Chondrocyte (in vitro differentiated cells): ENCODE measurements around the gene CDC14B. TPM values are rescaled to one million over a fixed set of nuclear protein-coding genes. Genes with fewer than 3 reads are reported as not detected.
"Not testable (repeated sequence)": the region's sequence is repeated elsewhere in the genome, so short reads cannot be mapped to it uniquely, and the experiment has no call there.

Experiments
- DNase-seq: peaks from one replicate; pipeline ENCODE4 v3.0.0; 2021; ENCODE audit warnings: mixed read lengths, low spot score
- H3K27ac Mint-ChIP-seq: one replicate; pipeline ENCODE4 v1.8.0; 2021; ENCODE audit warnings: mild to moderate bottlenecking, moderate library complexity, mixed read lengths; ENCODE audit not compliant: unreplicated experiment
- H3K27me3 Mint-ChIP-seq: 2 replicates; pipeline ENCODE4 v1.8.0; 2021; ENCODE audit warnings: low read depth, mixed read lengths
- H3K36me3 Mint-ChIP-seq: 2 replicates; pipeline ENCODE4 v1.8.0; 2021; ENCODE audit warnings: low read depth, mixed read lengths
- H3K4me1 Mint-ChIP-seq: 2 replicates; pipeline ENCODE4 v1.8.0; 2021; ENCODE audit warnings: low read depth, mild to moderate bottlenecking, mixed read lengths
- H3K4me3 Mint-ChIP-seq: one replicate; pipeline ENCODE4 v1.8.0; 2021; ENCODE audit warnings: mild to moderate bottlenecking, moderate library complexity, mixed read lengths; ENCODE audit not compliant: unreplicated experiment
- H3K9me3 Mint-ChIP-seq: 2 replicates; pipeline ENCODE4 v1.8.0; 2021; ENCODE audit warnings: low read depth, mixed read lengths
- long read RNA-seq: library from polyadenylated mRNA; stranded (forward); transcript quantifications from one replicate; pipeline ENCODE4 v2.0.0, GENCODE V29; 2021
- total RNA-seq: library from RNA; stranded (reverse); gene quantifications from 3 replicates; pipeline ENCODE4 v1.2.1, GENCODE V29; 2021
- TF ChIP-seq, protein P1 (sequence below): fragments of 200-600 bp; sonication (generic); IDR thresholded peaks from 2 replicates; pipeline ENCODE4 v1.5.0; 2021; ENCODE audit warnings: antibody characterized with exemption, mild to moderate bottlenecking, moderate library complexity

Gene CDC14B
- total RNA-seq = 14.5 to 16.8 TPM (median 15.5 TPM) in 3 replicates
- long read RNA-seq, full-length matches to known transcripts = 12 of 23 reads
- long read RNA-seq, partial matches to known transcripts = 1 of 23 reads
- long read RNA-seq, other reads (novel, unspliced or antisense) = 10 of 23 reads

DNA sequence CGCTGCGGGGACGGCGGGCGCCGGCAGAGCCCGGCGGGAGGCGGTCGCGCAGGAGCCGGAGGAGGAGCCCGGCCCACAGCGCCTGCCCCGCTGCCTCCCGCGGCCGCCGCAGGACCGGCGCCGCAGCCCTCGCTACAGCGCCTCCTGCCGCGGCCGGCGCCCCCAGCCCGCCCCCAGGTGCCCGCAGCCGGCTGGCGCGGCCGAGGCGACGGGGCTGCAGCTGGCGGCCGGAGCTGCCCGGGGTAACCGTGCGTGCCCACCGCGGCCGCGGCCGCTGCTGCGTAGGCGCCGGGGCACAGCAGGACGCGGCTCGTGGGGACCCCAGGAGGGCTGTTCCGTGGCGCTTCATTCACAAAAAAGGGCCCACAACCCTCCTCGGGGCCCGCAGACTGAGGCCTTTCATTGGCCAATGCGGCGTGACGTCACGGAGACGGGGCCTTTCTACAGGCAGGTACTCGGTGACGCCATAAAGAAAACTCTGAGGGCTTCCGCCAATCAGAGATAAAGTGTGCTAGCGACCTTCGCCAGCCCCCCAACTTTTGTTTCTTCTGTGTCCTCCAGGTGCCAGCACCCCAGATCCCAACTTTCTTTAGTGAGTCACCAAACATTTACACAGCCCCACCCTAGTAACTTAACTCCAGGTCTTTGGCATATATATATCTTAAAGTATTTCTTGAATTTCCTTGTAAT, at the start of gene CDC14B:
Gene CDC14B, minus strand, starts transcription at position 353 of the 690 bp plus-strand sequence. CDS start 465 bp downstream, outside the sequence.
- H3K4me3 Mint-ChIP-seq = peak within 1 kb of the TSS; percentile 81
- DNase-seq = no peak

DNA sequence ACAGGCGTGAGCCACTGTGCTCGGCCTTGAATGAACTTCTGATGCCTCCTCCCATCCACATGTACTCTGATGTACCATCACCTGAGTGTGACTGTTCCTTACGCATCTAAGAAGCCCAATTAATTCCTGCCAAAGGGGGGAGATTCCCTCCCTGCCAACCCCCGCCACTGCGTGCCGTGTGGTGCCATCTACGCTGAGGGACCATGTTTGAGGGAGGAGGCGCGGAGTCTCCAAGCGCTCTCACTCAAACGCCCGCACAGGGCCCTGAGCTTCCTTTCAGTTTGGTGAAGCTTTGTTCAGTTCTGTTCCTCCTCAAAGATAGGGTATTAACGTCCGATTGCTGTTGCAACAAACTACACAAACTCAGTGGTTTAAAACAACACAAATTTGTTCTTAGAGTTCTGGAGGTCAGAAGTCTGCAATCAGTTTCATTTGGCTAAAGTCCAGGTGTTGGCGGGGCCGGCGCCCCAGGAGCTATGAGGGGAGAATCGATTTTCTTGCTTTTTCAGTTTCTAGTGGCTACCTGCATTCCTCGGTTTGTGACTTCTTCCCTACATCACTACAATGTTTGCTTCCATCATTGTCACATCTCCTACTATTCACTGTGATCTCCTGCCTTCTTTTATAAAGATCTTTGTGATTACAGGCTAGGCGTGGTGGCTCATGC, 49.4 kb upstream of the CDC14B start:
- Mint-ChIP-seq H3K4me1 (no peaks in the 10 kb centered on the region), H3K27ac (no peak overlapping the region), H3K36me3 (no peaks in the 10 kb centered on the region), H3K9me3 (no peaks in the 10 kb centered on the region), H3K4me3 (no peak overlapping the region), H3K27me3 (no peaks in the 10 kb centered on the region)
- DNase-seq = no peak
- TF ChIP-seq, protein P1, sequence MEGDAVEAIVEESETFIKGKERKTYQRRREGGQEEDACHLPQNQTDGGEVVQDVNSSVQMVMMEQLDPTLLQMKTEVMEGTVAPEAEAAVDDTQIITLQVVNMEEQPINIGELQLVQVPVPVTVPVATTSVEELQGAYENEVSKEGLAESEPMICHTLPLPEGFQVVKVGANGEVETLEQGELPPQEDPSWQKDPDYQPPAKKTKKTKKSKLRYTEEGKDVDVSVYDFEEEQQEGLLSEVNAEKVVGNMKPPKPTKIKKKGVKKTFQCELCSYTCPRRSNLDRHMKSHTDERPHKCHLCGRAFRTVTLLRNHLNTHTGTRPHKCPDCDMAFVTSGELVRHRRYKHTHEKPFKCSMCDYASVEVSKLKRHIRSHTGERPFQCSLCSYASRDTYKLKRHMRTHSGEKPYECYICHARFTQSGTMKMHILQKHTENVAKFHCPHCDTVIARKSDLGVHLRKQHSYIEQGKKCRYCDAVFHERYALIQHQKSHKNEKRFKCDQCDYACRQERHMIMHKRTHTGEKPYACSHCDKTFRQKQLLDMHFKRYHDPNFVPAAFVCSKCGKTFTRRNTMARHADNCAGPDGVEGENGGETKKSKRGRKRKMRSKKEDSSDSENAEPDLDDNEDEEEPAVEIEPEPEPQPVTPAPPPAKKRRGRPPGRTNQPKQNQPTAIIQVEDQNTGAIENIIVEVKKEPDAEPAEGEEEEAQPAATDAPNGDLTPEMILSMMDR = no peak

More for the DNA sequence above, at the start of gene CDC14B:
- TF ChIP-seq, protein P1 = peak; percentile 23
- peaks cover 25% of the 10 kb centered on the region for H3K4me1 Mint-ChIP-seq
- no peaks in the 10 kb centered on the region for H3K27me3 Mint-ChIP-seq
- H3K27ac Mint-ChIP-seq = peak within 1 kb of the TSS; percentile 90
- no peaks in the 10 kb centered on the region for H3K36me3 Mint-ChIP-seq
- no peaks in the 10 kb centered on the region for H3K9me3 Mint-ChIP-seq

DNA sequence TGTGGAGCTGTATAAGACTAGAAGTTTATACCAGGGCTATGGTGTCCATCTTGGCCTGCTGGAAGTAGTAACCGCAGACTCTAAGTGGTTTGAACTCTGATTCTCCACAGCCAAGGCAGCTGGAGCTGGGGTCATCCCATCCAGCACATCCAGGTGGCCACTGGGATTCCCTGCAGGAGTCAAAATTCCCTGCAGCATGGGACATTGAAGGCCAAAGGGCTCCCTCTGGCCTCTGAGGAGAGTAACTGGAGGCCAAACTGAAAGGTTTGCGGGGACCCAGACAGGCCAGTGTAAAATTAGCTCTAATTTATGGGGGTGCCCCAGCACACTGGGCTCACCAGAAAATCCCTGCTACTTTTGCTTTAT, 47.7 kb upstream of the CDC14B start:
- Mint-ChIP-seq H3K36me3 (no peaks in the 10 kb centered on the region), H3K27me3 (no peaks in the 10 kb centered on the region), H3K27ac (no peak overlapping the region), H3K9me3 (no peaks in the 10 kb centered on the region), H3K4me1 (no peaks in the 10 kb centered on the region), H3K4me3 (no peak overlapping the region)
- no peak for DNase-seq
- TF ChIP-seq, protein P1 = no peak

DNA sequence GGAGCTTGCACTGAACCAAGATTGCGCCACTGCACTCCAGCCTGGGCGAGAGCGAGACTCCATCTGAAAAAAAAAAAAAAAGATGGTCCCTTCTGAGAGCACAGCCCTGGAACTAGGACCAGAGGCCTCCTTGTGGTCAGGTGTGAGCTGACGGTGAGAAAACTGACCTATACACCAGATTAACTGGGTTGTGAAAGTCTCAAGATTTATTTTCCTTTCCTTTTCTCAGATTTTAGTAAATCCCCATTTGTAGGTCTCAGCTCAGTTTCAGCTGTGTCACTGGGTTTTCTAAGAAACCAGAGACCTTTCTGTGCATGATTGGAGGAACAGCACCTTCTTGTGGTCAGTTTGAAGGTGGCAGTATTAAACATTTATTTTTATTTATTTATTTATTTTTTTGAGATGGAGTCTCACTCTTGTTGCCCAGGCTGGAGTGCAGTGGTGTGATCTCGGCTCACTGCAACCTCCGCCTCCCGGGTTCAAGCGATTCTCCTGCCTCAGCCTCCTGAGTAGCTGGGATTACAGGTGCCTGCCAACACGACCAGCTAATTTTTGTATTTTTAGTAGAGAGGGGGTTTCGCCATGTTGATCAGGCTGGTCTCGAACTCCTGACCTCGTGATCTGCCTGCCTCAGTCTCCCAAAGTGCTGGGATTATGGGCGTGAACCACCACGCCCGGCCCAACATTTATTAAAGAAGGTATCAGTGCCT, 47.2 kb upstream of the CDC14B start:
- H3K27me3 Mint-ChIP-seq, H3K4me3 Mint-ChIP-seq, H3K36me3 Mint-ChIP-seq, DNase-seq, H3K9me3 Mint-ChIP-seq, H3K4me1 Mint-ChIP-seq: not testable (repeated sequence)
- TF ChIP-seq, protein P1 = peak; percentile 91
- peak overlapping the region; percentile 49 for H3K27ac Mint-ChIP-seq

DNA sequence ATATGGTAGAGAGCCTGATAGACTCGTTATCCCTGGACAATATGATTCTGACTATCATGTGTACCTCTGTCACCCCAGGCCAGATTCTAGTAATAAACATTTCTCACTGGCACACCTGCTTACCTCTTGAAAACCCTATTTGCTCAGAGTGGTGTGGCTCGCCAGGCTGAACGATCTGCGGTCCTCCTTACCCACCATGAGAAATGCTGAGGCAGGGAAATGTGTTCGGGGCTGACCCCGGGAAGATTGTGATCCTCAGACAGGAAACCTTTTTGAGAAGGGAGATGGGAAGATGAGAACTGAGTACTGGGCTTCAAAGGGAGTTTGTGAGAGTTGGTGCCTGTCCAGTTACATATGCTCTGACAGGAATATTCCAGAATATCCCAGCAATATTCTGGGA, 46.1 kb upstream of the CDC14B start:
- Mint-ChIP-seq H3K27me3 (no peaks in the 10 kb centered on the region), H3K9me3 (no peaks in the 10 kb centered on the region), H3K27ac (no peak overlapping the region), H3K36me3 (no peaks in the 10 kb centered on the region), H3K4me1 (no peaks in the 10 kb centered on the region), H3K4me3 (no peak overlapping the region)
- no peak for DNase-seq
- TF ChIP-seq, protein P1 = no peak
